ENCODE data around the gene NMT1. TPM values are rescaled to one million over a fixed set of nuclear protein-coding genes. Genes with fewer than 3 reads are reported as not detected.

NMT1 gene
- total and polyA plus RNA-seq, 2 of the 13 experiments (the other 11 are each of a cell fraction or from before 2014, with no cell fraction given), result 75.7 to 142 TPM

GRCh38 chr17:45040459-45040858 is 20.7 kb upstream of the NMT1 start (continued):
- TF ChIP-seq ZSCAN25 (CRISPR knock-in tag; IDR thresholded peaks at IDR 0.05) (no peak), XRCC5 (optimal IDR thresholded peaks at IDR 0.05; ENCODE audit: low read length) (no peak)

- H4K20me1 ChIP-seq (ENCODE audit: insufficient read depth, low read length), result no peaks in the 10 kb centered on the region
- no TSS peak for BruUV-seq (replicated peaks)
- H3K4me1 ChIP-seq (ENCODE audit: insufficient read depth, low read length), result peaks cover 44% of the 10 kb centered on the region
- WGBS (ENCODE audit: low lambda C conversion rate), result 94% methylated on average over 11 of the region's 11 CpGs
- H3K27ac ChIP-seq (ENCODE audit: extremely low read length, insufficient read depth, low read length), result no peak overlapping the region
- peaks cover 26% of the 10 kb centered on the region for H3K79me2 ChIP-seq (ENCODE audit: insufficient read depth, low read length)
- POLR2A ChIA-PET, result no interaction called here
- CTCF ChIA-PET (ENCODE audit: low intra/inter-chr PET ratio, low total read pairs), result no interaction called here
- TF ChIP-seq THAP7 (CRISPR knock-in tag; IDR thresholded peaks at IDR 0.05), result 0 out of 2 replicates have a peak, but pooled peaks have one; percentile 35
- TF ChIP-seq KLF6 (CRISPR knock-in tag; IDR thresholded peaks at IDR 0.05), result no peak
- TF ChIP-seq ETS1 (CRISPR knock-in tag; IDR thresholded peaks at IDR 0.05), result no peak
- no peak overlapping the region for H3K4me3 ChIP-seq (replicated peaks in 1 of 3; ENCODE audit: insufficient read depth in 1 of 3, low read depth in 2 of 3, low read length in 3 of 3)
- H3K4me2 ChIP-seq (ENCODE audit: low read depth, low read length), result no peak overlapping the region
- no peak for DNase-seq (ENCODE audit: low spot score)
- in situ Hi-C loops (cut with HindIII; ENCODE audit: extremely low pct_ligation_motif_present, low pct_unique_long_range_greater_than_20kb) (no loop called here), intact Hi-C loops (cut with micrococcal nuclease; ENCODE audit: unreplicated experiment) (no loop called here)
- no peak for ATAC-seq
- no peaks in the 10 kb centered on the region for H3K9me3 ChIP-seq (ENCODE audit: low read length)
- H3K9ac ChIP-seq (ENCODE audit: insufficient read depth, low read depth, low read length), result no peak overlapping the region
- FAIRE-seq, result no peak
- H3K27me3 ChIP-seq (ENCODE audit: control insufficient read depth in 1 of 2, insufficient read depth in 2 of 2, low read length in 2 of 2), result no peaks in the 10 kb centered on the region
- no peaks in the 10 kb centered on the region; a peak in 2 of 5 replicates for H3K36me3 ChIP-seq (replicated peaks in 1 of 2; ENCODE audit: control insufficient read depth in 1 of 2, insufficient read depth in 2 of 2, low read length in 2 of 2)
- H2AFZ ChIP-seq (ENCODE audit: low read length), result no peak overlapping the region
Observed at GRCh38 chr17:45042346-45043120, 18.6 kb upstream of the NMT1 start.

All from HepG2 (cell line).